A549 (cell line): ENCODE measurements around the gene PMPCB.

ENCODE experiments used
- CEBPB ChIP-seq, 2 experiments: fragments of >200 bp in 1 of 2; sonication (Bioruptor Twin) in 1 of 2; formaldehyde crosslinking in 1 of 2; IDR thresholded peaks; 2 replicates each; pipeline ENCODE4 v1.6.1; 2012 to 2016
- RFX5 ChIP-seq: fragments of 450-650 bp; IDR thresholded peaks from 2 replicates; pipeline ENCODE4 v1.7.1; 2014; ENCODE audit warnings: antibody characterized with exemption, mild to moderate bottlenecking, moderate library complexity
- TF ChIP-seq, protein P1 (sequence below): fragments of >200 bp; sonication (Bioruptor Twin); formaldehyde crosslinking; IDR thresholded peaks from 3 replicates; pipeline ENCODE4 v1.5.1; 2016

DNA sequence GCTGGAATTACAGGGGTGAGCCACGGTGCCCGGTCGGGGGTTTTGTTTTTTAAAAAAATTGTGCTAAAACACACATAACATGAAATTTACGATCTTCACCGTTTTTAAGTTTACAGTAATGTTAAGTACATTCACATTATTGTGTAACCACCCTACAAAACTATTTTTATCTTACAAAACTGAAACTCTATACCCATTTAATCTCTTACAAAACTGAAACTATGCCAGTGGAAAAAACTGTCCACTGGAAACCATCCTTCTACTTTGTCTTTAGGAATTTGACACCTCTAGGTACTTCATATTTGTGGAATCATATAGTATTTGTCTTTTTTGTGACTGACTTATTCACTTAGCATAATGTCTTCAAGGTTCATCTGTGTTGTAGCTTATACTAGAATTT, 49.2 kb downstream of the PMPCB start:
- no peak for TF ChIP-seq RFX5
- TF ChIP-seq CEBPB (IDR thresholded peaks at IDR 0.05), result no peak
- TF ChIP-seq, protein P1, sequence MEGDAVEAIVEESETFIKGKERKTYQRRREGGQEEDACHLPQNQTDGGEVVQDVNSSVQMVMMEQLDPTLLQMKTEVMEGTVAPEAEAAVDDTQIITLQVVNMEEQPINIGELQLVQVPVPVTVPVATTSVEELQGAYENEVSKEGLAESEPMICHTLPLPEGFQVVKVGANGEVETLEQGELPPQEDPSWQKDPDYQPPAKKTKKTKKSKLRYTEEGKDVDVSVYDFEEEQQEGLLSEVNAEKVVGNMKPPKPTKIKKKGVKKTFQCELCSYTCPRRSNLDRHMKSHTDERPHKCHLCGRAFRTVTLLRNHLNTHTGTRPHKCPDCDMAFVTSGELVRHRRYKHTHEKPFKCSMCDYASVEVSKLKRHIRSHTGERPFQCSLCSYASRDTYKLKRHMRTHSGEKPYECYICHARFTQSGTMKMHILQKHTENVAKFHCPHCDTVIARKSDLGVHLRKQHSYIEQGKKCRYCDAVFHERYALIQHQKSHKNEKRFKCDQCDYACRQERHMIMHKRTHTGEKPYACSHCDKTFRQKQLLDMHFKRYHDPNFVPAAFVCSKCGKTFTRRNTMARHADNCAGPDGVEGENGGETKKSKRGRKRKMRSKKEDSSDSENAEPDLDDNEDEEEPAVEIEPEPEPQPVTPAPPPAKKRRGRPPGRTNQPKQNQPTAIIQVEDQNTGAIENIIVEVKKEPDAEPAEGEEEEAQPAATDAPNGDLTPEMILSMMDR, result no peak
